Measurements from ENCODE around the gene CLCA1.

DNA sequence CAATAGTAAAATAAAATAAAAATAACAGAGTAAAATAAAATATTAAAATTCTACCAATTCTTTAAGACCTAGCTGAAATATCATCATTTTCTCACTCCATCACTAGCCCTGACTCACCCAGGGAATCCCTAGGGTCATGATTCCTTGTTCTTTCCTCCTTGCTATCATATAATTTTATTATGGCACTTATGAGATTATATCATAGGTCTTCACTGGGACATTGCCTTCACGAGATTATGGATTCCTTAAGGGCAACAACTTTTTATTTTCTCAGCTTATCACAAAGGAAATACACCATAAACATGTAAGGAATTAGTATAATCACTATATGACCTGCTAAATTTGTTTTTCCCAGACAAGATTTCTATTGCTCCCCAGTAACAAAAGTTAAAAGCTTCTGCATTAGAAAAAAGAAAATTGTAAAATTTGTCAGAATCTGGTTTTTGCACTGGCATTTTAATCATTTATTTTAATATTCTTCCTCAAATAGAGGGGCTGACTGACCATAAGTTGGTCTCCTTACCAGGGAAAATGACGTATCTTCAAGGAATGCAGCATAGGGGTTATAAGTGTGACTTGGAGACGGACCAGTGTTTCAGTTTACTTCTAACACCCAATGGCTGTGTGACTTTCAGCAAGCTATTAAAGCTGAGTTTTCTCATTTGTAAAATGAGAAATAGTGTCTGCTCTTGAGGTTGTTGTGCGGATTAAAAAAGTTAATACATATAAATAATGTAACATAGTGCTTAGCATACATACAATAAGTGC is 69.4 kb downstream of the CLCA1 start:
- TF ChIP-seq, protein P1, sequence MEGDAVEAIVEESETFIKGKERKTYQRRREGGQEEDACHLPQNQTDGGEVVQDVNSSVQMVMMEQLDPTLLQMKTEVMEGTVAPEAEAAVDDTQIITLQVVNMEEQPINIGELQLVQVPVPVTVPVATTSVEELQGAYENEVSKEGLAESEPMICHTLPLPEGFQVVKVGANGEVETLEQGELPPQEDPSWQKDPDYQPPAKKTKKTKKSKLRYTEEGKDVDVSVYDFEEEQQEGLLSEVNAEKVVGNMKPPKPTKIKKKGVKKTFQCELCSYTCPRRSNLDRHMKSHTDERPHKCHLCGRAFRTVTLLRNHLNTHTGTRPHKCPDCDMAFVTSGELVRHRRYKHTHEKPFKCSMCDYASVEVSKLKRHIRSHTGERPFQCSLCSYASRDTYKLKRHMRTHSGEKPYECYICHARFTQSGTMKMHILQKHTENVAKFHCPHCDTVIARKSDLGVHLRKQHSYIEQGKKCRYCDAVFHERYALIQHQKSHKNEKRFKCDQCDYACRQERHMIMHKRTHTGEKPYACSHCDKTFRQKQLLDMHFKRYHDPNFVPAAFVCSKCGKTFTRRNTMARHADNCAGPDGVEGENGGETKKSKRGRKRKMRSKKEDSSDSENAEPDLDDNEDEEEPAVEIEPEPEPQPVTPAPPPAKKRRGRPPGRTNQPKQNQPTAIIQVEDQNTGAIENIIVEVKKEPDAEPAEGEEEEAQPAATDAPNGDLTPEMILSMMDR (IDR thresholded peaks at IDR 0.05; ENCODE audit: insufficient read depth, low read depth, low read length), result no peak
- no peak for TF ChIP-seq EZH2 (IDR thresholded peaks at IDR 0.05; ENCODE audit: insufficient read depth, low read length)

Measured in astrocyte (in vitro differentiated cells and primary cell).